Measurements from ENCODE around the gene ZNF780A.
"Not testable (repeated sequence)": the region's sequence is repeated elsewhere in the genome, so short reads cannot be mapped to it uniquely, and the experiment has no call there.

The ZNF780A gene

DNA sequence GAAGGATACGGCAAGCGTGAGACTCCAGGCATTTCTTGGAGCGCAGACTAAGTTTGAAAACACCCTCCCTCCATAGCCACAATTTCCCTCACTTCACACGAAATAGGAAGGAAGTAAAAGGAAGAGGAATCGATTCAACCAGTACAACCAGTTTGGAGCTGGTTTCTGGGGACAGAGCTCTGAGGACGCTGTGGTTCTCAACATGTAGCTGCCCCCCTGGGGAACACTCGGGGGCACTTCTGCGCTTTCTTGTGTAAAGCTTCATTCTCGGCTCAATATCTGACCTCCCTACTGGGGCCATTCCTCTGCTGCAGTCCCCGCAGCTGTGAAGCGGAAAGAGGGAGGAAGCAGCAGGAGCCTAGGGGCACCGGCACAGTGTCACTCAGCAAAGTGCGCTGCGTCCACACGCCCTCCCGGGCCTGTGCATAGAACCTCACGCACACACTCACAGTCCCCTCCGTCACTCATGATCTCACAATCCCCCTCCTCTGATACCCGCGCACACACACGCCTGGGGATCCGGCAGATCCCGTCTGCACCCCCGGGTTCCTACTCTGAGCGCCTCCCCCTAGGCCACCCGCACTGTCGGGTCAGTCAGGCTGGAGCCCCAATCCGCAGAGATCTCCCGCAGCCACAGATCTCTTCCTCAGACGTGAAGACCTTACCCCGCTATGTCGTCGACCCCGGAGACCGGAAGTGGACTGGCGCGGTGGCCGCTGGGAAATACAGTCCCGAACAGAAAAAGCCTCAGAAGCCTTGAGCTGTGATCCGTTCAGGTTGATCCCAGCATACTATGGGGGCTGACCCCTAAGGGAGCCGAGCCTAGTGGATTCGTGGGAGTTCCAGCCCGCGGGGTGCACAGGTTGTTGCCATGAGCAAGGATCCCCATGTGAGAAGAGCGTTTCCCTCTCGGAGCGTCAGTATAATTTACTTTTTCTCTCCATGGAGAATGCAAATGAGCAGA lies at the start of gene ZNF780A:
TSS of gene ZNF780A (minus strand) at position 703 of the 964 bp plus-strand sequence. CDS start 6,190 bp downstream, outside the sequence.
- peak; percentile 69 for DNase-seq (ENCODE audit: low read depth)

GRCh38 chr19:40139533-40140287 lies 49.0 kb upstream of the ZNF780A start:
- peak; percentile 56 for DNase-seq (ENCODE audit: low read depth)

DNA sequence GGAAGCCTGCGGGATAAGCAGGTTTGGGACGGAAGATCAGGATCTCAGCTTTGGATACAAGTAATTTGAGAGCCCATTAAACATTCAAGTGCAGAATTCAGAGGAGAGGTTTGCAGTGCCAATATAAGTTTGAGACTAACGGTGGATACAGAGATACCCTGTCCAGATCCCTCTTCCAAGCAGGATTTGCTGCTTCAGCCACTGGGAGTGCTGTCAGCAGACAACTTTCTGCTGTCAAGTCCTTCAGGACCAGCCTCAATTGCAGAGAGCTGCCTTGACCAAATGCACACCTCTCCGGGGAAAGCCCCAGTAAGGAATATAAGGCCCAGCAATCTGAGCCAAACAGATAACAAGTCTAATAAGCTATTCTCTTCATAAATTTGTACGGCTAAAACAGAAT lies 46.1 kb upstream of the ZNF780A start:
- DNase-seq (ENCODE audit: low read depth), result no peak

GRCh38 chr19:40134866-40135265 lies 44.1 kb upstream of the ZNF780A start:
- no peak for DNase-seq (ENCODE audit: low read depth)

DNA sequence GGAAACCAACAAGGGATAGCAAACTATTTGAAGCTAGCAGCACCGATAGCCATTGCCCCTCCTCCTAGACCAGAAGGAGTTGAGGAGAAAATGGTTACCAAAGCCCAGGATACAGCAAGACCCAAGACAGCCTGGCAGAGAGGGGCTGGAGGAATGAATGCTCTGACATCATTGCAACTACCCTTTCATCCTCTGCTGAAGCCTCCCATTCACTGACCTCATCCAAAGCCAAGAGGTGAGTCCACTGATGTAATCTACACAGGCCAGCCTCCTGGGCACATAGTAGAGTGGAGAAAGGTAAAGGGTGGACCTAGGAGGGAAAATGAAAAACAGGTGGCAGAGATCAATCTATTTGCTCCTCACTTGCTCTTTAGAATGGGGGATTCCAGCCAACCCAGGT lies 42.7 kb upstream of the ZNF780A start:
- no peak for DNase-seq (ENCODE audit: low read depth)

DNA sequence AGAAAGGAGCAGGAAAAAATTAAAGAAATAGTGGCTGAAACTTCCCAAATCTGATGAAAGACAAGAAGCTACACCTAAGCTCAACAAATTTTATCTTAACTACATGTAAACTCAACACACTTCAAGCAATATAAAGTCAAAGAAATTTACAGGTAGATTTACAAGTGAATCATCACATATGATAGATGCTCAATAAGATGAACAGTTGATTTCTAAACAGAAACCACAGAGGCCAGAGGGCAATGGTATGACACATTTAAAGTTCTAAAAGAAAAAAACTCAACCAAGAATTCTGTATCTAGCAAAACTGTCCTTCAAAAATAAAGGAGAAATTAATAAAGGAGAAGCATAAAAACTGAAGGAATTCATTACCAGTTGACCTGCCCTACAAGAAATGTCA lies 39.3 kb upstream of the ZNF780A start:
- no peak for DNase-seq (ENCODE audit: low read depth)

DNA sequence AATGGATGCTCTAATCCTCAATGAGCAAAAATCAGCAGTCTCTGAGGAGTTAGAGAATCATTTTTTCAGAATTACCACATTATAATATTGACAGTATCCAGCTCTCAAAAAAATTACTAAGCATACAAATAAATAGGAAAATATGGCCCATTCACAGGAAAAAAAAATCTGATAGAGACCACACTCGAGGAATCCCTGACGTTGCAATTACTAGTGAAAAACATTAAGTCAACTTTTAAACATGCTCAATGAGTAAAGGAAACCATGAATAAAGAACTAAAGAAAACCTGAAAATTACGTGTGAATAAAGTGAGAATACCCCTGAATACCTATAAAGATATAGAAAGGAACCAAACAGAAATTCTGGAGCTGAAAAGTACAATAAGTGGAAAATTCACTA lies 38.7 kb upstream of the ZNF780A start:
- no peak for DNase-seq (ENCODE audit: low read depth)

GRCh38 chr19:40128991-40129390 lies 38.2 kb upstream of the ZNF780A start:
- DNase-seq (ENCODE audit: low read depth), result no peak

DNA sequence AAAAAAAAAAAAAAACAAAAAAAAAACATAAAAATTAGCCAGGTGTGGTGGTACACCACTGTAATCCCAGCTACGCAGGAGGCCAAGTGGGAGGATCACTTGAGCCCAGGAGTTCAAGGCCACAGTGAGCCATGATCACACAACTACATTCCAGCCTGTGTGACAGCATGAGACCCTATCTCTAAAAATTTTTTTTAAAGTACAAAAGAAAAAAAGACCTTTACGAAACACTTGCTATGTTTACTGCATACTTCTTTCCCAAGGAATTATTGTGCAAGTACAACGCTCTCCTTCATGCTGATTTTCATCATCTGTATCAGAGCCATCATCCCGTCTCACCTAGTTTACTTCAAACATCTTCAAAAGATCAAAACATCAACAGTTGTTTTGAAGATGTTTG lies 28.6 kb upstream of the ZNF780A start:
- no peak for DNase-seq (ENCODE audit: low read depth)

- DNase-seq (ENCODE audit: low read depth), result not testable (repeated sequence)
Measured at GRCh38 chr19:40118638-40119037, 27.9 kb upstream of the ZNF780A start.

DNA sequence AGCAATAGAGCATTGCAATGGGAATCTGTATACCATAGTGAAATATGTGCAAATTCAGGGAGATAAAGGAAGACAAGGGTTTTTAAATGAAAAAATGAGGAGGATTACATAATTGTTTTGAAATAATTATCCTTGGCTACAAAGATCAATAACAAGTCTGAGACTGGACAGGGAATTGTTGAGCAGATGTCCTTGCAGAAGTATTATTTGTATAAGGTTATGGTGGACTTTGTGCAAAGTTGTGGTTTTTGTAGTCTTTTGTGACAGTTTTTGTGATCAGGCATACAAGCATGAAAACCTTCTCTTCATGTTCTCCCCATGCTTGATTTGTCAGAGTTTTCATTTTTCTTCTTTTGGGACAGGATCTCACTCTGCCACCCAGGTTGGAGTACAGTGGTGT lies 25.3 kb upstream of the ZNF780A start:
- DNase-seq (ENCODE audit: low read depth), result no peak

DNA sequence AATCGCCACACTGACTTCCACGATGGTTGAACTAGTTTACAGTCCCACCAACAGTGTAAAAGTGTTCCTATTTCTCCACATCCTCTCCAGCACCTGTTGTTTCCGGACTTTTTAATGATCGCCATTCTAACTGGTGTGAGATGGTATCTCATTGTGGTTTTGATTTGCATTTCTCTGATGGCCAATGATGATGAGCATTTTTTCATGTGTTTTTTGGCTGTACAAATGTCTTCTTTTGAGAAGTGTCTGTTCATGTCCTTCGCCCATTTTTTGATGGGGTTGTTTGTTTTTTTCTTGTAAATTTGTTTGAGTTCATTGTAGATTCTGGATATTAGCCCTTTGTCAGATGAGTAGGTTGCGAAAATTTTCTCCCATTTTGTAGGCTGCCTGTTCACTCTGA lies 23.4 kb upstream of the ZNF780A start:
- not testable (repeated sequence) for DNase-seq (ENCODE audit: low read depth)

GRCh38 chr19:40112271-40112670 lies 21.5 kb upstream of the ZNF780A start:
- DNase-seq (ENCODE audit: low read depth), result not testable (repeated sequence)

DNA sequence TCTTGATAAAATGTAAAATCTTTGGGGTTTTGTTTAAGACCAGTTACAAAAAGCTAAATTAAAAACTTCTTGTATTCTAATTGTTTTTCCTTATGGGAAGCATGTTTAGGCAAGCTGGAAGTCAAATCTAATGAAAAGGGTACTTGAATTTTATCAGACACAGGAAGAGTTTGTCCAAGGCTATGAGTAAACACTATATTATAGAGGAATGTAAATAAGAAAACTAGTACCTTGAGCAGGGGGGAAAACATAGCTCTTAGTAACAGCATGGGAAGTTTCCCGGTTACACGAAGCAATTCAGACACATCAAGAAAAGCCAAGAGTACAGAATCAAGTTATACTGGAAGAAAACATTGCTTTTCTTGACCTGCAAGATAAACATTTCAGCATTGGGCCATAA lies 19.8 kb upstream of the ZNF780A start:
- DNase-seq (ENCODE audit: low read depth), result no peak

DNA sequence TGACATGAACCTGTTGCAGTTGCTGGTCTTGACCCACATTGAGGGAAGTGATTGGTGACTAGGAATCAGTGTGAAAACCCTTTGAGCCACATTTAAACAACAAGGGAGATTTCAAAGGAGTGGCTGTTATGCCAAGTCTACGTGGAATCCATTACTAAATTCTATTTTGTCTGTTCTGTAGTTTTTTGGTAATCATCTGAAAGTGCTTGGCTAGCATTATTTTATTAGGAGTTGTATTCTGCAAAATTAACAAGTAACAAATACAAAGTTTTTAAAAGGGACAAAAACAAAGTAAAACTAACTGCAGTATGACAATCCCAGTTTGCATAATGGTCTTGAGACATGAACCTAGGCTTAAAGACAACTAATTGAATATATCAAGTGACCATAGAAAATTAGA lies 14.0 kb upstream of the ZNF780A start:
- no peak for DNase-seq (ENCODE audit: low read depth)

GRCh38 chr19:40103600-40103999 lies 12.9 kb upstream of the ZNF780A start:
- no peak for DNase-seq (ENCODE audit: low read depth)

DNA sequence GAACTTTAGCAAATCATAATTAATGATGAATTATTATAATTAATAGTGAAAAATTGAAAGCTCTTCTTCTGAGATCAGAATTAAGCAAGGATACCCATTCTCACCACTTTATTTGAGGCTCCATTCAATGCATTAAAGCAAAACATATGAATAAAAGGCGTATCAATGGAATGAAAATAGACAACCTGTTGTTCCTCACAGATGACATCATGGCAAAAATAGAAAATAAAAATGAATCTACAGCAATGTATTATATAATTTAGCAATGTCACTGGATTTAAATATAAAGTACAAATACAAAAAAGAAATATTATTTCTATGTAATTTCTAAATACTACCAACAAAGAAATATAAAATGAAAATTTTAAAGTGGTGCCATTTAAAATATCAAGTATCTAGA lies 11.1 kb upstream of the ZNF780A start:
- DNase-seq (ENCODE audit: low read depth), result no peak

DNA sequence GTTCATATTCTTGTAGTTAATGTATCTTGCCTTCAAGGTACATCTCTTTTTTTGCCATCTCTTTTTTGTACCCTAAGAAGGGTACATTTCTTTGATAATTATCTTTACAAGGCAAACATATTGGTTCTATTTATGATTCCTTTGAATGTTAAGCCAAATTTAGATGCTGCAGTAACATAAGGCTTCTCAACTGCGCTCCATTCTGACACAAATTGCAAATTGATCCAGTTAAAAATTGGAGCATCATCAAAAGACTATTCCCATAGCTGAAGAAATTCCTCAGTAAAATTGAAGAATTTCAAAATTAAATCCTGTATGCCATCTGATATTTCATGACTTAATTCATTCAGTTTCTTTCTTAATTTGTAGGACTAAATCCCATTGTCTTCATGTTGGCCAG lies 2.7 kb upstream of the ZNF780A start:
- no peak for DNase-seq (ENCODE audit: low read depth)

GRCh38 chr19:40091205-40092129 lies 724 bp upstream of the ZNF780A start:
- peak; percentile 2 for DNase-seq (ENCODE audit: low read depth)

GRCh38 chr19:40089462-40089861 lies 1.3 kb downstream of the ZNF780A start:
- peak; percentile 3 for DNase-seq (ENCODE audit: low read depth)

DNA sequence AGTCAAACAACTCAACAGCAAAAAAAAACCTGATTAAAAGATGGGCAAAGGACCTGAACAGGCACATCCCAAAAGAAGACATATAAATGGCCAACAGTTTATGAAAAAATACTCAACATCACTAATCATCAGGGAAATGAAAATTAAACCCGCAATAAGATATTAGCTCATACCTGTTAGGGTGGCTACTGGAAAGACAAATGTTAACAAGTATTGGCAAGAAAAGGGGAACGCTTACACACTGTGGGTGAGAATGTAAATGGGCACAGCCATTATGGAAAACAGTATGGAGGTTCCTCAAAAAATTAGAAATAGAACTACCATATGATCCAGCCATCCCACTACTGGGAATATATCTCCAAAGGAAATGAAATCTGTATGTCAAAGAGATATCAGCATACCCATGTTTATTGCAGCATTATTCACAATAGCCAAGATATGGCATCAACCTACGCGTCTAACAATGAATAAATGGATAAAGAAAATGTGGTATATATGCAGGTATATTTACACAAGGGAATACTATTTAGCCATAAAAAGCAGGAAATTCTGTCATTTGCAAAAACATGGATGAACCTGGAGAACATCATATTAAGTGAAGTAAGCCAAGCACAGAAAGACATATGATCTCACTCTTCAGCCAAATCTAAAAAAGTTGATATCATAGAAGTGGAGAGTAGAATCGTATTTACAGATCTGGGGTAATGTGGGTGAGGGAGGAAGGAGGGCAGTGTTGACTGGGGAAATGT lies 2.3 kb downstream of the ZNF780A start:
- DNase-seq (ENCODE audit: low read depth), result no peak
